HUES64 (cell line): ENCODE results near the gene LDLRAD4.
"Not testable (repeated sequence)": the region's sequence is repeated elsewhere in the genome, so short reads cannot be mapped to it uniquely, and the experiment has no call there.

Experiments used
- H3K27ac ChIP-seq: 2 replicates; pipeline ENCODE4 v1.7.0; 2013; ENCODE audit warnings: low read depth, low read length, inconsistent platforms
- H3K27me3 ChIP-seq: 2 replicates; pipeline ENCODE4 v1.6.1; 2013; ENCODE audit warnings: mild to moderate bottlenecking, low read length; ENCODE audit not compliant: insufficient read depth
- H3K36me3 ChIP-seq: 2 replicates; pipeline ENCODE4 v1.6.1; 2013; ENCODE audit warnings: mild to moderate bottlenecking, low read length; ENCODE audit not compliant: insufficient read depth
- H3K4me1 ChIP-seq: 2 replicates; pipeline ENCODE4 v1.6.1; 2013; ENCODE audit warnings: mild to moderate bottlenecking, low read length, moderate library complexity; ENCODE audit not compliant: insufficient read depth
- H3K4me3 ChIP-seq: 2 replicates; pipeline ENCODE4 v1.5.1; 2013; ENCODE audit warnings: mild to moderate bottlenecking, low read length, moderate library complexity
- H3K9ac ChIP-seq: 2 replicates; pipeline ENCODE4 v1.6.1; 2013; ENCODE audit warnings: mild to moderate bottlenecking, low read depth, low read length
- H3K9me3 ChIP-seq: 2 replicates; pipeline ENCODE4 v1.6.1; 2013; ENCODE audit warnings: low read depth, low read length; ENCODE audit not compliant: insufficient read depth
- WGBS: fragments of 150-250, 120-280 bp; methylation state at CpG from one replicate; pipeline ENCODE4 v1.1.7; 2013; ENCODE audit warnings: missing lambda C conversion rate; 5-methylcytosine and 5-hydroxymethylcytosine counted together

The LDLRAD4 gene

DNA sequence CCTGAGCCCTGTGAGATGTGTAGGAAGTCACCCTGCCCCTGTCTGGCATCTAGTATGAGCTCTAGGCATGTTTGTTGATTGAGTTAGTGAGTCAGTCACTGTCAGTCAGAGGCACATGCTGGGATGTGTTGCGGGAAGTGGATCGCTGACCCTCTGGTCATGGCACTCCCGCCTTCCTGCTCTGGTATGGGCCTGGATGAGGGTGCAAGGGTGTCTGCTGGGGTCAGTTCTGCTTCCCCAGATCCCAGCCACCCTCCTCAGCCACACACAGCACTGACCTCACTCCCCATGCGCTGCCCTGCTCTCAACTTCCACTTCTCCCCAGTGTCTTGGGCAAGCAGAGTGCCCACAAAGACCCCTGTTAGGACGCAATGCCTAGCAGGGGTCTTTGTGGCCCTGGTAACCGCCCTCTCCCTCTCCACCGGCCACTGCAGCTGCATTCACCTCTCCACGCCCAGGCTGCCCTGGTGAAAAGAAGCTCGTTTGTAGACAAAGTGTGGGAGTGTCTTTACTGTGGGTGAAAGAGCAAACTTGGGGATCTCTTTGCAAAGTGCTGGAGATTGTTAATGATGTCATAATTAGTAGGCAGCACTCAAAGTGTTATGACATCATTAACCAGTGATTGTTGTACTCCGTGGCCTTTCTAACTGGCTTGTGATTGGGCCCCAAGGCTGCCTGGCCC, 252.1 kb downstream of the LDLRAD4 start:
- Histone ChIP-seq H3K4me1 (peaks cover 6% of the 10 kb centered on the region; the same call in 1 of the 2 replicates), H3K9ac (no peak overlapping the region), H3K27me3 (no peaks in the 10 kb centered on the region), H3K27ac (no peak overlapping the region), H3K4me3 (no peak overlapping the region), H3K36me3 (no peaks in the 10 kb centered on the region), H3K9me3 (no peaks in the 10 kb centered on the region)
- WGBS = 89% methylated on average over 10 of the region's 10 CpGs

DNA sequence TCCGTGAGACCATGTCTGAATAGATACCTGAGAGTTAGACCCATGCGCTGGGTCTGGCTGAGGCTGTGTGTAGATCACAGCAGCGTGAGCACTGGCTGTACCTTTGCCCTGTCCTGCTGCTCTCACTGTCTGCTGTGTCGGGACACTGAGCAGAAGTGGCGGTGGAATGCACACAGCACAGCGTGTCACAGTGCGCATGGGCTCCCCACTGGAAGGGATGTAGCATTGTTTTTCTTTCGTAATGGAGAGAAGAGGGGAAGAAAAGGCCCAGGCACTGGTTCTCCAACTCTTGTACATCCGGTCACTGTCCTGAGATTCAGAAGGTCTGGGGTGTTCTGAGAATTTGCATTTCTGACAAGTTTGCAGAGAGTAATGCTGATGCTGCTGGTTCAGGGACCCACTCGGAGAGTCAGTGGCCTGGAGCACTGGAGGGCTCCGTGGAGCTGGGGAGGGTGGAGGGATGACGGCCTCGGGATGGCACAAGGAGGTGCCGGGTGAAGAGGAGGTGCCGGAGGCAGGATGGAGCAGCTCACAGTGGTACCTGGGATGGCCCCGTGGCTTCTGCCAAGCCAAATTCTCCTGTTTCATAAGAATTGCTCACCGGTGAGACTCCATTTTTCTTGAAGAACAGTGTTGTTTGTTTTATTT, 252.8 kb downstream of the LDLRAD4 start:
- H3K27me3 ChIP-seq = no peaks in the 10 kb centered on the region
- H3K4me1 ChIP-seq = peaks cover 6% of the 10 kb centered on the region; the same call in 1 of the 2 replicates
- H3K27ac ChIP-seq = no peak overlapping the region
- 90% methylated on average over 17 of the region's 17 CpGs for WGBS
- no peak overlapping the region for H3K9ac ChIP-seq
- no peak overlapping the region for H3K4me3 ChIP-seq
- H3K36me3 ChIP-seq = no peaks in the 10 kb centered on the region
- no peaks in the 10 kb centered on the region for H3K9me3 ChIP-seq

DNA sequence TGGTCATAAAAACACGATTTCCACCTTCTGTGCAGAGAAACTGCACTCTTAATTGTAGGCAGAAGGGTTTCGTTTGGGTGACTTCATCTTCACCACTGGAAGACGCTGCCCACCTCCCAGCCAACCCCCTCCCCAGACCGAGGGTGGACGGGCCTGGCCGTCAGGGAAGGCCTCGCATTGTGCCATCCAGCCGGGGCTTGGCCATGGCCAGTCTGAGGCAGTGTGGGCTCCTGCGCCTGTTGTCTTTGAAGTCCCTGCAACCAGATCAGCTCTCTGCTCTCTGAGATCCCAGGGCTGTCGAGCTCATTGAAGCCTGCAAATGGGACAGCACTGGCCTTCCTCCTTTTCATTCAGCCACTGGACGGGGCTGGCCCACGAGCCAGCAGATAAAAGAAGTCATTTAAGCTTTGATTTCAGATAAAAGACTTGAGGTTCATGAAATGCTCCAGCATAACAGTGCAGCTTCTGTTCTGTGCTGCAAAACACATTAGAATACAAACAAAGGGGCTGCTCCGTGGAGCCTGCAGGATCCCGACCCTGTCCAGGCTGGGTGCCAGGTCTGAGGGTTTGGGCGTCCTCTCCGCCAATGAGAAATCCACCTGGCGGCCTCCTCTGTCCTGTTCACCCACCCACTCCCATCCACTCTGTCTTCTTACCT, 253.5 kb downstream of the LDLRAD4 start:
- no peak overlapping the region for H3K9ac ChIP-seq
- H3K4me1 ChIP-seq = peaks cover 6% of the 10 kb centered on the region; the same call in 1 of the 2 replicates
- WGBS = 65% methylated on average over 17 of the region's 17 CpGs
- no peaks in the 10 kb centered on the region for H3K9me3 ChIP-seq
- no peak overlapping the region; the same call in 1 of the 2 replicates for H3K27ac ChIP-seq
- no peaks in the 10 kb centered on the region for H3K27me3 ChIP-seq
- H3K36me3 ChIP-seq = no peaks in the 10 kb centered on the region
- no peak overlapping the region for H3K4me3 ChIP-seq

DNA sequence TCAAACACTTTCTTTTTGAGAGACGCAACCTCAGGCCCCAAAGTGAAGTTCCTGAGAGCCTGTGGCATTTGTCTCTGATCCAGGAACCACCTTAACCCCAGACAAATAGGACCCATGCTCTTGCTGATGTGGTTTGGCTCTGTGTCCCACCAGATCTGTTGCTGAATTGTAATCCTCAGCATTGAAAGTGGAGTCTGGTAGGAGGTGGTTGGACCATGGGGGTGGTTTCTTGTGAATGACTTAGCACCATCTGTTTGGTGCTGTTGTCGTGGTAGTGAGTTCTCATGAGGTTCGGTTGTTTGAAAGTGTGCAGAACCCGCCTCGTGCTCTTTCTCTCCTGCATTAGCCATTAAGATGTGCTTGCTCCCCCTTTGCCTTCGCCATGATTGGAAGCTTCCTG, 255.2 kb downstream of the LDLRAD4 start:
- no peak overlapping the region for H3K27ac ChIP-seq
- peaks cover 6% of the 10 kb centered on the region; the same call in 1 of the 2 replicates for H3K4me1 ChIP-seq
- H3K9me3 ChIP-seq = no peaks in the 10 kb centered on the region
- H3K36me3 ChIP-seq = no peaks in the 10 kb centered on the region
- H3K27me3 ChIP-seq = no peaks in the 10 kb centered on the region
- H3K9ac ChIP-seq = no peak overlapping the region
- WGBS = 92% methylated on average over 6 of the region's 6 CpGs
- no peak overlapping the region for H3K4me3 ChIP-seq

DNA sequence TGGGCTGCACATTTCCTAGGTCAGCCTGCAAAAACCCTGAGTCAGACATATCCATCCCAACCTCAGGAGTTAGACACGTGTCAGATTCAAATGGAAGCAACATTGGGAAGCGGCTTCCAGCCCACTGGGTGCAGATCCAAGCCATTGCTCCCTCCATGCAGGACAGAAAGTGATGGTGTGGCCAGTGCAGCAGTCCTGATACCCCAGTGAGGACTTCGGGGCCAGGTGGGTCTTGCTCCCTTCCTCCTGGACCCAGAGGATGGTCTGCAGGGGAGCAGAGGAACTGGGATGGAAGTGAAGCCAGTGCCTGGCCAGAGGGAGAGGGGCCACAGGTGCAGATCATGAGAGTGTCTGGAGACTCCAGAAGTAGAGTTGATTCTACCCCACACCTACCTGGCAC, 255.8 kb downstream of the LDLRAD4 start:
- Histone ChIP-seq H3K4me1 (peaks cover 6% of the 10 kb centered on the region; the same call in 1 of the 2 replicates), H3K36me3 (no peaks in the 10 kb centered on the region), H3K27me3 (no peaks in the 10 kb centered on the region), H3K27ac (no peak overlapping the region), H3K4me3 (no peak overlapping the region), H3K9me3 (no peaks in the 10 kb centered on the region), H3K9ac (no peak overlapping the region)
- 94% methylated on average over 3 of the region's 3 CpGs for whole genome bisulfite sequencing

DNA sequence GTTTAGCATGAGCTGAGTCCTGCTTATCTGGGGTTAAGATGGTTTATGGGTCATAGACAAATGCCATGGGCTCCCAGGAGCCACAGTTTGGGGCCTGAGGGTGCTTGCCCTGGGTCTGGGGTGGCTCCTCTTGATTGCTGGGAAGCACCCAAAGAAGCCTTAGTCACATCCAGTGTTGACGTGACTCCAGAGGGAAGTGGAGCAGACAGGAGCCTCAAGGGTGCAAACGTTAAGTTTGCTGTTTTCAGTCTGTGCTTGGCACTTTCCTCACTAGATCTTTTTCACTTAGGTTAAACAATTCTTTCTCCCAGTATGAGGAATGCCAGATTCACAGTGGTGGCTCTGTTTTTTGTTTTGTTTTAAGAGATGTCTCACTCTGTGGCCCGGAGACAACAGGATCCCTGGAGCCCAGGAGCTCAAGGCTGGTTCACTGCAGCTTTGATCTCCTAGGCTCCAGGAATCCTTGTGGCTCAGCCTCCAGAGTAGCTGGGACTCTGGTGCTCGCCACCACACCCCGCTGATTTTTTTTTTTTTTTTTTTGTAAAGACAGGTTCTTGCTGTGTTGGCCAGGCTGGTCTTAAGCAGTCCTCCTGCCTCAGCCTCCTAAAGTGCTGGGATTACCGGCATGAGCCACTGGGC, 256.5 kb downstream of the LDLRAD4 start:
- Histone ChIP-seq H3K4me3 (no peak overlapping the region), H3K9ac (no peak overlapping the region), H3K36me3 (no peaks in the 10 kb centered on the region), H3K4me1 (peaks cover 6% of the 10 kb centered on the region; the same call in 1 of the 2 replicates), H3K27ac (no peak overlapping the region), H3K27me3 (no peaks in the 10 kb centered on the region), H3K9me3 (0 out of 2 replicates have a peak, but pooled peaks cover 3% of the 10 kb centered on the region)
- WGBS = 87% methylated on average over 6 of the region's 6 CpGs

DNA sequence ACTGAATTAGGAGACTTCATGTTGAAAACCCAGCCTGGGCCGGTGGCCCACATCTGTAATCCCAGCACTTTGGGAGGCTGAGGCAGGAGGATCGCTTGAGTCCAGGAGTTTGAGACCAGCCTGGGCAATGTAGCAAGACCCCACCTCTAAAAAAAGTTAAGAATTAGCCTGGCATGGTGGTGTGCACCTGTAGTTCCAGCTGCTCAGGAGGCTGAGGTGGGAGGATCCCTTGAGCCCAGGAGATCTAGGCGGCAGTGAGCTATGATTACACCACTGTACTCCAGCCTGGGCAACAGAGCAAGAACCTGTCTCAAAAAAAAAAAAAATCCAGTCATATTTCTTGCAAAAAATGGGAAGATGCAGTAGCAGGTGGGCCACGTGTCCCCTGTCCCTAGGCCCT, 257.8 kb downstream of the LDLRAD4 start:
- H3K9ac ChIP-seq, H3K4me3 ChIP-seq, H3K36me3 ChIP-seq, H3K27me3 ChIP-seq, H3K9me3 ChIP-seq, H3K4me1 ChIP-seq, H3K27ac ChIP-seq: not testable (repeated sequence)
- 94% methylated on average over 4 of the region's 4 CpGs for WGBS

DNA sequence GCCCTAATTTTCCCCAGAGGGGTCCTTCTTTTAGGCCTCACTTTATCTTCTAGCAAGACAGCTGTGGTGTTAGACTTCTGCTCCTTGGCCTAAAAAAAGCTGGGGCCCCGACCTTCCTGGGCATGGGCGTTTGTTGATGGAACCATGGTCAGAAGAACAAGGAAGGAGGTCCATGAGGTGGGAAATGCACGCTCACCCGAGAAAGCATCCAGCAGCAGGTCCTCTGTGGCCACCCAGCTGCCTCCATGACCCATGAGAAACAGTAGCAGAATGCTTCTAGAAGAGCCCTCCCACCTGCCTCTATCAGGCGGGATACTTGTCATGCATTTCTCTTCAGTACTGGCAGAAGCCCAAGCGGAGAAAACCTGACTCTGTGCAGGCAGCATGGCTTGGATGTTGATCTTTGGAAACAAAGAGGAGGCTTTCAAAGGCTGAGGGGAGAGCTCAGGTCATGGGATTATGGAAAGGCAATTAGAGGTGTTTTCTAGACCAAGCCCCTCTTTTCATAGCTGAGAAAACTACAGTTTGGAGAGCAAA, 258.7 kb downstream of the LDLRAD4 start:
- H3K9ac ChIP-seq = no peak overlapping the region
- 0 out of 2 replicates have a peak, but pooled peaks cover 3% of the 10 kb centered on the region for H3K9me3 ChIP-seq
- no peak overlapping the region for H3K27ac ChIP-seq
- 92% methylated on average over 6 of the region's 6 CpGs for WGBS
- peaks cover 4% of the 10 kb centered on the region; the same call in 1 of the 2 replicates for H3K4me1 ChIP-seq
- H3K4me3 ChIP-seq = no peak overlapping the region
- no peaks in the 10 kb centered on the region for H3K27me3 ChIP-seq
- no peaks in the 10 kb centered on the region for H3K36me3 ChIP-seq

DNA sequence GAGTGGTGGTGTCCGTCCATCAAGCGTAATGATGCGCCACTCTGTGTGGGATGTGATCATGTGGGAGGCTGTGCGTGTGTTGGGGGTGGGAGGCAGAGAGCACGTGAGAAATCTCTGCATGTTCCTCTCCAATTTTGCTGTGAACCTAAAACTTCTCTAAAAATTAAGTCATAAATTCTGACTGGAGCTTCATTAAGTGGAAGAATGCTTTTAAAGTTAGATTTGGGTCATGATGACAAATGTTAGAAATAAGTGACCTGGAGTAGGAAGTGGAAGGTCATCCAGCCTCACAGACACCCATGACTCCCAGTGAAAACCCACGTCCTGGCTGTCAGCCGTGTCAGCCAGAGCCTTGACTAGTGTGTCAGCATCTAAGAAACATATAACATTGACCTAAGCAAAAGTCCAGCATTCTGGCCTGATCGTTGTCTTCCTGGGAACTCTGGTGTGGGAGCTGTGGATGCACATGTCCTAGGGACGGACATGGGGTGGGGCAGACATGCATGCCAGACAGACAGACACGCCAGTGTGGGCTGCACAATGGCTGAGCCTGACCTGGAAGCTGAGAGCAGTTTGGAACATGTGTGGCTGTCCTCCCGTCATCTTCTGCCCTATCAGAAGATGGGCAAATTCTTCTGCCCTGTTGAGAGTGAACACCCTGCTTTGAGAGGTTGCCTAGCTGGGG, 262.2 kb downstream of the LDLRAD4 start:
- Histone ChIP-seq H3K4me3 (no peak overlapping the region), H3K27me3 (no peaks in the 10 kb centered on the region), H3K27ac (no peak overlapping the region), H3K9me3 (0 out of 2 replicates have a peak, but pooled peaks cover 3% of the 10 kb centered on the region), H3K9ac (no peak overlapping the region), H3K36me3 (no peaks in the 10 kb centered on the region), H3K4me1 (no peaks in the 10 kb centered on the region)
- 84% methylated on average over 11 of the region's 11 CpGs for WGBS

DNA sequence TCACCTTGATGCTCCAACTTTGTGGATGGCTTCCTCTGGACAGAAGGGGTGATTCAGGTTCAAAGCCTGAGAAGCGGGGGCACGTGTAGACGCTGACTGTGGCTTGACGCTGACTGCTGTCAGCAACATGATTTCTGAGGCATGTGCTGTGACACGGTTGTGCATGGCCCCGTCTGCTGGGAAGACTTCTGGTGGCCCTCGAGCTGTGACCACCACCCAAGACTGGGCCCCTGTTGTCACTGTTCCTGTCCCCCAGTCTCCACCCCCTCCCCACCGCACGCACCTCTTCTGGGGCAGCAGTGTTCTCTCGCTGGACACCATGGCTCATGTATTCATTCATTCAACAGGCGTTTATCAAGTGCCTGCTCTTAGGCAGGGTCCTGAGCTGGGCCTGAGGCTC, 262.8 kb downstream of the LDLRAD4 start:
- 87% methylated on average over 11 of the region's 11 CpGs for WGBS
- Histone ChIP-seq H3K9ac (no peak overlapping the region), H3K27me3 (no peaks in the 10 kb centered on the region)

More for the DNA sequence above, 262.8 kb downstream of the LDLRAD4 start:
- 0 out of 2 replicates have a peak, but pooled peaks cover 3% of the 10 kb centered on the region for H3K9me3 ChIP-seq
- H3K4me3 ChIP-seq = no peak overlapping the region
- no peaks in the 10 kb centered on the region for H3K36me3 ChIP-seq
- no peak overlapping the region for H3K27ac ChIP-seq
- H3K4me1 ChIP-seq = peaks cover 5% of the 10 kb centered on the region
